Measurements from ENCODE around the gene SLC25A5. TPM values are rescaled to one million over a fixed set of nuclear protein-coding genes. Genes with fewer than 3 reads are reported as not detected.

The SLC25A5 gene
- total and polyA plus RNA-seq, 4 donors, result 169 to 430 (median 299) TPM

DNA sequence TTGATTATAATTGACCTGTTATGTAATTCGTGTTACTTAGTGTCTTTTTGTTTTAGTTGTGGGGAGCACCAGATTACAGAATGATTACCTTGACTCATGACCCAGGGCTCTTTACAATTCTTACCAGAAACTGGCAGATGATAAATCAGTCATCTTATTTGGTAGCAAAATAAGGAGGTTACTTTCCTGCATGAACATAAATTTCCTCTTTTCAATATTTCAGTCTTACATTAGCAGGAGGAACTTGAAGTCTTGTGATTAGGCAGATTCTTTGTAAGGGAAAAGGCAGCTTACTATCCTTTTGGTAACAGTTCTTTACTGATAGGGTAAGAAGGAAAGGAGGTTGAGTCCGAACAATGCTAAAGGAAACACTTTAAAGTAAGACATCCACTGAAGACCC is 26.0 kb upstream of the SLC25A5 start:
- Histone ChIP-seq H3K27ac (ENCODE audit: low read depth in 1 of 2, low read length in 1 of 2) (no peak overlapping the region), H3K27me3 (ENCODE audit: control insufficient read depth in 3 of 3, insufficient read depth in 3 of 3, low read length in 2 of 3) (no peaks in the 10 kb centered on the region), H3K4me3 (no peak overlapping the region), H3K9ac (ENCODE audit: insufficient read depth in 1 of 2, low read length in 2 of 2) (no peak overlapping the region), H3K36me3 (ENCODE audit: control insufficient read depth in 4 of 4, insufficient read depth in 4 of 4, low read length in 4 of 4) (no peaks in the 10 kb centered on the region), H3K4me1 (ENCODE audit: control insufficient read depth in 5 of 5, insufficient read depth in 5 of 5, low read length in 5 of 5) (no peaks in the 10 kb centered on the region), H3K9me3 (ENCODE audit: control insufficient read depth in 4 of 4, insufficient read depth in 3 of 4, low read length in 3 of 4) (no peaks in the 10 kb centered on the region)
- TF ChIP-seq, protein P1, sequence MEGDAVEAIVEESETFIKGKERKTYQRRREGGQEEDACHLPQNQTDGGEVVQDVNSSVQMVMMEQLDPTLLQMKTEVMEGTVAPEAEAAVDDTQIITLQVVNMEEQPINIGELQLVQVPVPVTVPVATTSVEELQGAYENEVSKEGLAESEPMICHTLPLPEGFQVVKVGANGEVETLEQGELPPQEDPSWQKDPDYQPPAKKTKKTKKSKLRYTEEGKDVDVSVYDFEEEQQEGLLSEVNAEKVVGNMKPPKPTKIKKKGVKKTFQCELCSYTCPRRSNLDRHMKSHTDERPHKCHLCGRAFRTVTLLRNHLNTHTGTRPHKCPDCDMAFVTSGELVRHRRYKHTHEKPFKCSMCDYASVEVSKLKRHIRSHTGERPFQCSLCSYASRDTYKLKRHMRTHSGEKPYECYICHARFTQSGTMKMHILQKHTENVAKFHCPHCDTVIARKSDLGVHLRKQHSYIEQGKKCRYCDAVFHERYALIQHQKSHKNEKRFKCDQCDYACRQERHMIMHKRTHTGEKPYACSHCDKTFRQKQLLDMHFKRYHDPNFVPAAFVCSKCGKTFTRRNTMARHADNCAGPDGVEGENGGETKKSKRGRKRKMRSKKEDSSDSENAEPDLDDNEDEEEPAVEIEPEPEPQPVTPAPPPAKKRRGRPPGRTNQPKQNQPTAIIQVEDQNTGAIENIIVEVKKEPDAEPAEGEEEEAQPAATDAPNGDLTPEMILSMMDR (IDR thresholded peaks at IDR 0.05; ENCODE audit: control extremely low read depth, extremely low read depth), result no peak
- 33 to 52% methylated on average over 2 of the region's 2 CpGs for WGBS, 2 donors
- no peak for ATAC-seq (ENCODE audit: insufficient read depth, low FRiP score)
- no peak for DNase-seq

DNA sequence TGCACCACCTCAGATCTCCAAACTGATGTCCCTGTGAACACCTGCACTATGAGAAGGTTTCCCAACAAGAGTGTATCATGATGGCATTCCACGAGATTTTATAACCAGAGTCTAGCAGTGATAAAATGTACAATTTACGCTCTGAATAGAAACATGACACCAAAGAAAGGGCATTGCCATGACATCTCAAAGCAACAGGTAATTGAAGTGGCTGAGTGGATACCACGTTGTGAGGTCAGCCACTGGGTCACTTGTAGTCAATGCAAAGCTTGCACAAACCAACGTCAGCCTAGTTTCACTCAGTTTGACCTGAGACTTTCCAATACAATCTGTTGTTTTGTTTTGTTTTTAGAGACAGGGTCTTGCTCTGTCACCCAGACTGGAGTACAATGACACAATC is 15.0 kb upstream of the SLC25A5 start:
- no peaks in the 10 kb centered on the region for H3K9me3 ChIP-seq (ENCODE audit: control insufficient read depth in 4 of 4, insufficient read depth in 3 of 4, low read length in 3 of 4)
- 73 to 95% methylated on average over 4 of the region's 4 CpGs for WGBS, 2 donors
- ATAC-seq (ENCODE audit: insufficient read depth, low FRiP score) (no peak), DNase-seq (no peak)
- H3K36me3 ChIP-seq (ENCODE audit: control insufficient read depth in 4 of 4, insufficient read depth in 4 of 4, low read length in 4 of 4), result peaks cover 0 to 3% (median 0%) of the 10 kb centered on the region in 4 donors
- no peak overlapping the region for H3K9ac ChIP-seq (ENCODE audit: insufficient read depth in 1 of 2, low read length in 2 of 2)
- H3K4me1 ChIP-seq (ENCODE audit: control insufficient read depth in 5 of 5, insufficient read depth in 5 of 5, low read length in 5 of 5), result no peaks in the 10 kb centered on the region
- TF ChIP-seq, protein P1 (IDR thresholded peaks at IDR 0.05; ENCODE audit: control extremely low read depth, extremely low read depth), result no peak
- H3K27ac ChIP-seq (ENCODE audit: low read depth in 1 of 2, low read length in 1 of 2), result no peak overlapping the region
- H3K4me3 ChIP-seq, result no peak overlapping the region
- H3K27me3 ChIP-seq (ENCODE audit: control insufficient read depth in 3 of 3, insufficient read depth in 3 of 3, low read length in 2 of 3), result no peaks in the 10 kb centered on the region

DNA sequence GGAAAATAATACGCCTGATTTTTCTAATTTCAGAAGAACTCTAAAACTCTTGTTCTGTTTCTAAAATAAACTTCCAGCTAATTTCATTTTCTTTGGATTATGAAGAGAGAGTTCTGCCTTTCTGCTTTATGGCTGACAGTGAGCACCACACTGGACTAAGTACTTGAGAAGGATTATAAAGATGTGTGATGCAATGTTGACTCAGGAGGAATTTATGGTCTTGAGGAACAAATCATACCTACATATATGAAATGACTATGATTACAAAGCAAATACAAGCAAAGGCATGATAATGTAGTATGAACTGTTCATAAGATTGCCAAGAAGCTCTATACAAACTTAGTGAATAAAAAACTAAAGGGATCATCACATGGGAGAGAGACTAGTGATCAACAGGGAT is 13.0 kb upstream of the SLC25A5 start:
- Histone ChIP-seq H3K4me3 (no peak overlapping the region), H3K9me3 (ENCODE audit: control insufficient read depth in 4 of 4, insufficient read depth in 3 of 4, low read length in 3 of 4) (no peaks in the 10 kb centered on the region), H3K36me3 (ENCODE audit: control insufficient read depth in 4 of 4, insufficient read depth in 4 of 4, low read length in 4 of 4) (peaks cover 0 to 3% (median 0%) of the 10 kb centered on the region in 4 donors), H3K27ac (ENCODE audit: low read depth in 1 of 2, low read length in 1 of 2) (no peak overlapping the region), H3K27me3 (ENCODE audit: control insufficient read depth in 3 of 3, insufficient read depth in 3 of 3, low read length in 2 of 3) (no peaks in the 10 kb centered on the region), H3K9ac (ENCODE audit: insufficient read depth in 1 of 2, low read length in 2 of 2) (no peak overlapping the region), H3K4me1 (ENCODE audit: control insufficient read depth in 5 of 5, insufficient read depth in 5 of 5, low read length in 5 of 5) (no peaks in the 10 kb centered on the region)
- DNase-seq (no peak), ATAC-seq (ENCODE audit: insufficient read depth, low FRiP score) (no peak)
- 92 to 100% methylated on average over 1 of the region's 1 CpG for WGBS, 2 donors
- TF ChIP-seq, protein P1 (IDR thresholded peaks at IDR 0.05; ENCODE audit: control extremely low read depth, extremely low read depth), result no peak

DNA sequence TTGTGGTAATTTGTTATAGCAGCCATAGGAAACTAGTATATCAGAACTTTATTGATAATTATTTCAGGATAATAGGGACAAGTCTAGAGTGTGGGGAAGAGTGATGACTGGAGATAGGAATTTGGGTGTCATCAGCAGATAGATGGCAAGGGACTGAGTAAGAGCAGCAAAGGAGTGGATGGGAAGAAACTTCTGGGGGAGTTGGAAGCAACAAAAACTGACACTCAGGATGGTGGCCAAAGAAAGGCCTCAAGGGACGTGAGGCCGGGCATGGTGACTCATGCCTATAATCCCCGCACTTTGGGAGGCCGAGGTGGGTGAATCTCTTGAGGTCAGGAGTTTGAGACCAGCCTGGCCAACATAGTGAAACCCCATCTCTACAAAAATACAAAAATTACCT is 9.1 kb upstream of the SLC25A5 start:
- TF ChIP-seq, protein P1 (IDR thresholded peaks at IDR 0.05; ENCODE audit: control extremely low read depth, extremely low read depth), result no peak
- no peak for ATAC-seq (ENCODE audit: insufficient read depth, low FRiP score)
- DNase-seq, result no peak
- Histone ChIP-seq H3K4me3 (no peak overlapping the region), H3K9me3 (ENCODE audit: control insufficient read depth in 4 of 4, insufficient read depth in 3 of 4, low read length in 3 of 4) (no peaks in the 10 kb centered on the region), H3K27me3 (ENCODE audit: control insufficient read depth in 3 of 3, insufficient read depth in 3 of 3, low read length in 2 of 3) (no peaks in the 10 kb centered on the region), H3K4me1 (ENCODE audit: control insufficient read depth in 5 of 5, insufficient read depth in 5 of 5, low read length in 5 of 5) (no peaks in the 10 kb centered on the region), H3K9ac (ENCODE audit: insufficient read depth in 1 of 2, low read length in 2 of 2) (no peak overlapping the region), H3K36me3 (ENCODE audit: control insufficient read depth in 4 of 4, insufficient read depth in 4 of 4, low read length in 4 of 4) (no peaks in the 10 kb centered on the region), H3K27ac (ENCODE audit: low read depth in 1 of 2, low read length in 1 of 2) (no peak overlapping the region)
- 85 to 100% methylated on average over 4 of the region's 4 CpGs for WGBS, 2 donors

Data from lung (tissue), 12 donors.